Activated naive CD4-positive, alpha-beta T cell treated with anti-CD3 and anti-CD28 coated beads for 36 hours (primary cell): ENCODE results near the gene PIGU. TPM values are rescaled to one million over a fixed set of nuclear protein-coding genes. Genes with fewer than 3 reads are reported as not detected.

Experiments used
- CTCF ChIA-PET: fragments of 350-600 bp; sonication (Branson Sonifier 250); formaldehyde crosslinking; loops from one replicate; lab custom pipeline; 2021; ENCODE audit warnings: antibody characterized with exemption; lab: Charles Lee
- DNase-seq: peaks from one replicate; pipeline ENCODE4 v3.0.0-alpha.2; 2020
- H3K27ac Mint-ChIP-seq: one replicate; pipeline ENCODE4 v1.8.0; 2021; ENCODE audit warnings: mild to moderate bottlenecking, mixed read lengths
- H3K27me3 Mint-ChIP-seq: one replicate; pipeline ENCODE4 v1.8.0; 2021; ENCODE audit warnings: low read depth, mixed read lengths
- H3K36me3 Mint-ChIP-seq: one replicate; pipeline ENCODE4 v1.8.0; 2021; ENCODE audit warnings: low read depth, mixed read lengths
- H3K4me1 Mint-ChIP-seq: one replicate; pipeline ENCODE4 v1.8.0; 2021; ENCODE audit warnings: low read depth, mixed read lengths
- H3K4me3 Mint-ChIP-seq: one replicate; pipeline ENCODE4 v1.8.0; 2021; ENCODE audit warnings: mild to moderate bottlenecking, moderate library complexity, mixed read lengths
- H3K9me3 Mint-ChIP-seq: one replicate; pipeline ENCODE4 v1.8.0; 2021; ENCODE audit warnings: mixed read lengths
- intact Hi-C: fragments of 100-400 bp; cut with micrococcal nuclease; formaldehyde crosslinking; loops from one replicate; pipeline ENCODE4 v1.15.1; 2023
- total RNA-seq, 2 experiments: library from RNA; stranded (reverse); gene quantifications; one replicate each; pipeline ENCODE4 v1.2.3, GENCODE V29; 2021

PIGU gene
- total RNA-seq, 2 experiments from 2014 or later, result 18.8 to 18.9 TPM

DNA sequence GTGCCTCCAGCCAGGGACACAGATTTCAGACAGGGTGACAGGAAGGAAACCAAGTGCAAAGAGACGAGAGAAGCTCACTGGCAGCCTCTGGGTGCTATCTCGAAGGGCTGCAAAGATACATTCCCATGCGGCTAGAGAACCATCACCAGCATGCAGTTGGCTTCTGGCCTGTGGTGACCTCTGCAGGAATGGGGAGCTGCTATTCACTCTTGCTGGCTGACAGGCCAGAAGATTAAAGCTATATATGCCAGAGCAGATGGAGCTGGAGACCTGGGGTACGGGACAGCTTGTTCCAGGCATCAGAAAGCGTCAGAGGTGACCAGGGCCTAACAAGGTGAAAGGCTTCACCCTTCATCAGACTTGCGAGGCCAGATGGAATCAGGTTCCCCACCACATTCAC is 98.4 kb downstream of the PIGU start:
- intact Hi-C loops, result no loop called here
- no peak overlapping the region for H3K4me3 Mint-ChIP-seq
- CTCF ChIA-PET, result interaction anchor here (1.5 kb wide), 1 partner anchor 266 kb away, joined by 4 read pairs; no protein-coding TSS in a partner anchor
- no peak for DNase-seq
- no peaks in the 10 kb centered on the region for H3K9me3 Mint-ChIP-seq
- peaks cover 24% of the 10 kb centered on the region for H3K4me1 Mint-ChIP-seq
- H3K27ac Mint-ChIP-seq, result no peak overlapping the region
- peaks cover 14% of the 10 kb centered on the region for H3K36me3 Mint-ChIP-seq
- no peaks in the 10 kb centered on the region for H3K27me3 Mint-ChIP-seq

DNA sequence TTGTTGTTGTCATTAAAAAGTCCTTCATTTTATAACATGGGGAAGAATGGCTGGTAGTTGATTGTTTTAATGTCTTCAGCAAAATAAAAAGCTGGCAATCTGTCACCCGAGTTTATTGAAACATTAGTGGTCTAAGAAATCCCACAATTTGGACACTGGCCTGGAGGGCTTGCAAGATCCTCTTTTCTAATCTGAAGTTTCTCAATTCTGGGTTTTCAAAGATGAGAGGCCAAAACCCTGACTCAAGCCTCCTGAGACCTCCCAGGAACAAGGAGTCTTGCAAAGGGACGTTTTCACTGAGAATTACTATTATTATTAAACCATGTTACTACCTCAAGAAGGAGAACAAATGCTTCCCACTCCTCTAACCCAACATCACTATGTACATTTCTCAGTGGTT is 98.9 kb downstream of the PIGU start:
- intact Hi-C loops, result no loop called here
- CTCF ChIA-PET, result interaction anchor here (1.5 kb wide), 1 partner anchor 265 kb away, joined by 4 read pairs; no protein-coding TSS in a partner anchor

DNA sequence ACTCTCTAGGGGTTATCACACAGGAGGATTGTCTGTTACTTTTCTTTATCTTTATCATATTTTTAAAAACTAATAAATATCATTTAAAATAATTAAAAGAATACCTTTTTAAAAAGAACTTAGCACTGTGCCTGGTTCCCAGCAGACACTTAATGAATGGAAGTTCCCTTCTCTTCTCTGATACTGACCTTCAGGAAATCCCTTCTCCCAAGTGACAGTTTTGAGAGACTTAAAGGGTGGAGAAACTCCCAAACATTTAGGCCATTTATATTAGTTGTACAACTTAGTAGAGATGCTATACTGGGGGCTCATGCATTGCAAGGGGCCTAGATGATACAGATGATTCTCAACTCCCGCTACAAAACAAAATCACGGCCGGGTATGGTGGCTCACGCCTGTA is 99.8 kb downstream of the PIGU start:
- Mint-ChIP-seq H3K9me3 (no peaks in the 10 kb centered on the region), H3K4me1 (peaks cover 19% of the 10 kb centered on the region), H3K36me3 (peaks cover 14% of the 10 kb centered on the region), H3K27ac (no peak overlapping the region), H3K4me3 (no peak overlapping the region), H3K27me3 (no peaks in the 10 kb centered on the region)
- no peak for DNase-seq
- CTCF ChIA-PET, result no interaction called here
- intact Hi-C loops, result no loop called here

More for the DNA sequence above, 98.9 kb downstream of the PIGU start:
- no peaks in the 10 kb centered on the region for H3K9me3 Mint-ChIP-seq
- peaks cover 24% of the 10 kb centered on the region for H3K4me1 Mint-ChIP-seq
- H3K27ac Mint-ChIP-seq, result no peak overlapping the region
- H3K4me3 Mint-ChIP-seq, result no peak overlapping the region
- H3K36me3 Mint-ChIP-seq, result peaks cover 14% of the 10 kb centered on the region
- H3K27me3 Mint-ChIP-seq, result no peaks in the 10 kb centered on the region
- no peak for DNase-seq

DNA sequence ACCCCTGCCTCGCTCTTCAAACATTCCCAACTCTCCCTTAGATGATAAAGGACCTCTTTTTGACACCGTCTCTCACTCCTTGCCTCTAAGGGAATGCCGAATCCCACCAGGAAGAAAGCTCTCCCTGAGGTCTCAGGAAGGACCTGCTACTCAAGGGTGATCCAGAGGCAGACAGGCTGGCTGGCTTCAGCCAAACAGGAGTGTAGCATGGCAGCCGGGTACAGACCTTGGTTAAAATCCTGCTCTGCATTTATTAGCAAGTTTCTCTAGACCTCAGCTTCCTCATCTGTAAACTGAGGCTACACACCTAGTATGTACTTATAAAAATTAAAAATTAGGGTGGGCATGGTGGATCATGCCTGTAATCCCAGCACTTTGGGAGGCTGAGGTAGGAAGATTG is 101.1 kb downstream of the PIGU start:
- H3K27ac Mint-ChIP-seq, result no peak overlapping the region
- no peak overlapping the region for H3K4me3 Mint-ChIP-seq
- no peak for DNase-seq
- intact Hi-C loops, result no loop called here
- no peaks in the 10 kb centered on the region for H3K9me3 Mint-ChIP-seq
- H3K27me3 Mint-ChIP-seq, result no peaks in the 10 kb centered on the region
- CTCF ChIA-PET, result no interaction called here
- peaks cover 15% of the 10 kb centered on the region for H3K4me1 Mint-ChIP-seq
- H3K36me3 Mint-ChIP-seq, result peaks cover 15% of the 10 kb centered on the region

DNA sequence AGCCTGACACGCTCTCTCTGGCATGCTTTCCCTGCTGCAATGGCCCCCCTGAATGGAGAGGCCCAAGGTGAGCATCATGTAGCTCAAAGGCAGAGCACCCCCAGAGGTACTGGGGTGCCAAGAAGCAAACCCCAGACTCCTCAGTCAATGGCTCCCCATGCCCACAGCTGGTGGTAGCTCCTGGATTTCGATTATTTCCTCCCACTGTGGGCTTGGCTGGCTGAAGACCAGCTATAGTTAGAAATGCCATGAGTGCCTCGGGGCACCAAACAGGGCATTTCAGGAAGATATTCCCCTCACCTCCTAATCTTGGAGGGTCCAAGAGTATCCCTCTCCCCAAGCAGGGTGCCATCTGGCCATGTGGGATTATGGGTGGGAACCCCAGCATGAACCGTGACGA is 101.6 kb downstream of the PIGU start:
- Mint-ChIP-seq H3K36me3 (peaks cover 12% of the 10 kb centered on the region), H3K27ac (no peak overlapping the region), H3K9me3 (no peaks in the 10 kb centered on the region), H3K27me3 (no peaks in the 10 kb centered on the region), H3K4me1 (peaks cover 10% of the 10 kb centered on the region), H3K4me3 (no peak overlapping the region)
- intact Hi-C loops, result no loop called here
- CTCF ChIA-PET, result no interaction called here
- no peak for DNase-seq

DNA sequence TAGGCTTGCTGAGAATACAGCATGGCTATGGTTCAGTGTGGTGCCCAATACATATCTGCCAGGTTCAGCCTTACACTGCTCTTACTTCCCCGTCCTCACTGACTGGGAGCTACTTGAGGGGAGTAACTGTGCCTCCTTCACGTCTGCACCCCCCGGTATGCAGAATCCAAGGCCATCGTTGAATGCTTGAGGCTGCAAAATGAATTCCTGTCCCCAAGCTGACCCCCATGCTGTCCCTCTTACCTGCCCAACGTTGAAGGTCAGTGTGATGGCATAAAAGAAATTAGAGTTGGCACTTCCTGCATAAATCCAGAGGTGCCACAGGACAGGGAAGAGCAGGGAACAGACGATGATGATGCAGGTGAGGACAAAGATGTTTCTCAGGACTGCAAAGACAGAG is 102.0 kb downstream of the PIGU start:
- H3K4me3 Mint-ChIP-seq, result no peak overlapping the region
- H3K36me3 Mint-ChIP-seq, result peaks cover 9% of the 10 kb centered on the region
- no peaks in the 10 kb centered on the region for H3K27me3 Mint-ChIP-seq
- CTCF ChIA-PET, result no interaction called here
- peaks cover 8% of the 10 kb centered on the region for H3K4me1 Mint-ChIP-seq
- H3K27ac Mint-ChIP-seq, result no peak overlapping the region
- H3K9me3 Mint-ChIP-seq, result no peaks in the 10 kb centered on the region
- intact Hi-C loops, result no loop called here
- no peak for DNase-seq

DNA sequence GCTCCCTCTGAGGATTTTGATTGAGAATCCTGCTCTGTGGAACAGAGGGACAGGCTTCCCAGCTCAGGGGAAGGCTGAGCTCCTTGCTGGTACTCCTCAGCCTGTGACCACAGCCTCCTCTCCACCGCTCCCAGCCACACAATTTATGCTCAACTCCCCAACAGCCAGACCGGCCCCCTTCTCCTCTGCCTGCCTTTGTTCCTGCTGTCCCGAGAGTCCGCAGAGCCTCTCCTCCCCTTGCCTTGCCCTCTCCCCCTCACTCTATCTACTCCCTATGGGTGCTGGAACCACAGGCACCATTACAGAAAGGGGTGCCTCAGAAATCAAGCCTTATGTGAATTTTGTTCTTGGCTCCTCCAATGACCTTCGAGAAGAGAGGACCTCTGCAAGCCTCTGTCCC is 102.5 kb downstream of the PIGU start:
- H3K36me3 Mint-ChIP-seq, result peaks cover 6% of the 10 kb centered on the region
- no peaks in the 10 kb centered on the region for H3K27me3 Mint-ChIP-seq
- intact Hi-C loops, result no loop called here
- H3K4me1 Mint-ChIP-seq, result peaks cover 8% of the 10 kb centered on the region
- no peaks in the 10 kb centered on the region for H3K9me3 Mint-ChIP-seq
- DNase-seq, result no peak
- H3K27ac Mint-ChIP-seq, result no peak overlapping the region
- CTCF ChIA-PET, result no interaction called here
- no peak overlapping the region for H3K4me3 Mint-ChIP-seq

DNA sequence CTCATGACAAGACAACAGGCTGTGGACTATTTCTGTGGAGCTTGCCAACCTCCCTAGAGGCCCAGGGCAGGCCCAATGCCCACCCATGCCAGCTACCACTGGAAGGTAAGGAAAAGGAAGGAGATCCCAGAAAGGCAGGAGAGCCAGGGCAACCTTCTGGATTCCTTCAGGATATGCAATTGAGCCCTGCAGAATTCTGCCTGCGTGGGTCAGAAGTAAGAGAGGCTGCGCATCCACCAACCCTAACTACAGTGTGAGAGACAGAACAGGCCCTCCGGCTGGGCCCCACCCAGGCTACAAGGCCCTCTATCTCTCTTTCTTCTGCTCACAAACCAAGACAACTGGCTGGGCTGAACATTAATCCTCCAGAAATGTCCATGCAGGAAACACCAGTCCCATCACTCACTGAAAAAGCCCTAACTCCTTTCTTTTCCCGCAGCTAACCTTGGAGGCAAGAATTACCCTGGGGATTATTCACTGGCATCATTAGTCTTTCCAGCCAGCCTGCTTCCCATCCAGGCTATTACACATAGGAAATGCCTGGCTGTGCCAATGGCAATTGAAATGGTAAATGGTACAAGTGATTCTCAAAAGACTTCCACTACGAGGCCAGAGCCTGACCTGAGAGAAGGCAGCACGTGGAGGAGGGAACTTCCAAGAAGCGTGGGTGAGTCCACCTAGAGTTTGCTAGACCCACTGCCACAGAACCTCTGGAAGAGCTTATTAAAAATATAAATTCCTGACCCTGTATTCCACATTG is 103.2 kb downstream of the PIGU start:
- Mint-ChIP-seq H3K9me3 (no peaks in the 10 kb centered on the region), H3K4me3 (no peak overlapping the region), H3K4me1 (peaks cover 8% of the 10 kb centered on the region), H3K36me3 (peaks cover 6% of the 10 kb centered on the region), H3K27me3 (no peaks in the 10 kb centered on the region), H3K27ac (no peak overlapping the region)
- no peak for DNase-seq
- intact Hi-C loops, result no loop called here
- CTCF ChIA-PET, result no interaction called here

DNA sequence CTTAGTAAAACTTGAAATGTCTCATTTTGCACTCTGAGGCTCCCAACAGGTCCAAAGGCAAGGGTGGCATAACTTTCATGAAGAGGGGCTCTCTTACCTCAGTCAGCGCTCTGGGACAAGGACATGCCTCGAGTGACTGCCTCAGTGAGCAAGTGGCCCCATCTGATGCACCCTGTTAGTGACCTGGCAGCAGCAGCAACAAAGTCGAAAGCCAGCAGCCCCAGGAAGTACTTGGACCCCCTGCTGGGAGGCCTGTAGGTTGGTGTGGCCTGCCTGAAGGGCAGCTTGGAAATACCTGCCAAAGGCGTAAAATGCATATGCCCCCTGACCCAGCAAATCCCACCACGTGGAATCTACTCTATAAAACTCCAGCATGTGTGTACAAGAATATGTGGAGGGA is 105.1 kb downstream of the PIGU start:
- Mint-ChIP-seq H3K27me3 (no peaks in the 10 kb centered on the region), H3K36me3 (peaks cover 6% of the 10 kb centered on the region), H3K27ac (no peak overlapping the region), H3K4me3 (no peak overlapping the region), H3K9me3 (no peaks in the 10 kb centered on the region), H3K4me1 (peaks cover 8% of the 10 kb centered on the region)
- DNase-seq, result no peak
- intact Hi-C loops, result no loop called here
- CTCF ChIA-PET, result interaction anchor here (0.6 kb wide), 1 partner anchor 391 kb away, joined by 3 read pairs; no protein-coding TSS in a partner anchor

DNA sequence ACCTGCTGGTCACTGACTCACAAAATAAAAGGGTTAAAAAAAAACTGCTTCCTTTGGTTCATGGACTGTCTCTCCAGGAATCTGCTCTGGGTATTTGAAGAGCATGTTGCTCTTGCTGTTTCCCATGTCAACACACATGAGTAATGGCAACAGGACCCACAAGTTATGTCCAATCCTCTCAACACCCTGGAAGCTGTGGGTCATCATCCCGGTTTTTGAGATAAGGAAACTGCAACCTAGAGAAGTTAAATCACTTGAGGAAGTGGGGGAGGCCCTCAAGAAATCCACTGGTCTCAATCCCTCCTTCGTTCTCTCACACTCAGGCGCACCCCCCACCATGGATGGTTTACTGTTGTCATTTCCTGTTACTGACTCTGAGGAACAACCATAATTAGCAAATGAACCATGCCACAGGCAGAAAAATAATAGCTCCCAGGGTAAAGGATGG is 106.0 kb downstream of the PIGU start:
- intact Hi-C loops, result no loop called here
- CTCF ChIA-PET, result interaction anchor here (1.2 kb wide), 1 partner anchor 258 kb away, joined by 4 read pairs; no protein-coding TSS in a partner anchor
- Mint-ChIP-seq H3K9me3 (no peaks in the 10 kb centered on the region), H3K36me3 (peaks cover 6% of the 10 kb centered on the region), H3K27me3 (no peaks in the 10 kb centered on the region), H3K27ac (peak overlapping the region; percentile 68), H3K4me3 (no peak overlapping the region), H3K4me1 (peaks cover 8% of the 10 kb centered on the region)
- no peak for DNase-seq

DNA sequence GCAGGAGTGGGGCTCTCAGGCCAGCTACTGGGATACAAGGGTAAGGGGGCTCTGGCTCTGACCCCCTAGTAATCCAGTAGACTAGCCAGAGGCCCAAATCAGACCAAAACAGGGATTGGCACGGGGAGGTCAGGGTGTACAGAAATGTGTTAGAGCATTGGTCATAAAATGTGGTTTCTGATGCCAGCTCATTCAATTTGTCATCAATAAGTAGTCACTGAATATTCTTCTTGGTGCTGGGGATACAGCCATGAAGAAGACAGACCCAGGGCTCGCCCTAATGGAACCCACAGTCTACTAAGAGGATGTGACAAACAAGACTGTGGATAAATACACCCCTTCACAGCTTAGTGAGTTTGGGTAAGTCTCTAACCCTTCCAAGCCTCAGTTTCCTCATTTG is 107.3 kb downstream of the PIGU start:
- Mint-ChIP-seq H3K4me3 (no peak overlapping the region), H3K4me1 (peaks cover 8% of the 10 kb centered on the region), H3K27ac (no peak overlapping the region), H3K36me3 (peaks cover 6% of the 10 kb centered on the region), H3K9me3 (no peaks in the 10 kb centered on the region), H3K27me3 (no peaks in the 10 kb centered on the region)
- DNase-seq, result no peak
- intact Hi-C loops, result no loop called here
- CTCF ChIA-PET, result interaction anchor here (1.4 kb wide), 1 partner anchor 200 kb away, joined by 3 read pairs; no protein-coding TSS in a partner anchor

DNA sequence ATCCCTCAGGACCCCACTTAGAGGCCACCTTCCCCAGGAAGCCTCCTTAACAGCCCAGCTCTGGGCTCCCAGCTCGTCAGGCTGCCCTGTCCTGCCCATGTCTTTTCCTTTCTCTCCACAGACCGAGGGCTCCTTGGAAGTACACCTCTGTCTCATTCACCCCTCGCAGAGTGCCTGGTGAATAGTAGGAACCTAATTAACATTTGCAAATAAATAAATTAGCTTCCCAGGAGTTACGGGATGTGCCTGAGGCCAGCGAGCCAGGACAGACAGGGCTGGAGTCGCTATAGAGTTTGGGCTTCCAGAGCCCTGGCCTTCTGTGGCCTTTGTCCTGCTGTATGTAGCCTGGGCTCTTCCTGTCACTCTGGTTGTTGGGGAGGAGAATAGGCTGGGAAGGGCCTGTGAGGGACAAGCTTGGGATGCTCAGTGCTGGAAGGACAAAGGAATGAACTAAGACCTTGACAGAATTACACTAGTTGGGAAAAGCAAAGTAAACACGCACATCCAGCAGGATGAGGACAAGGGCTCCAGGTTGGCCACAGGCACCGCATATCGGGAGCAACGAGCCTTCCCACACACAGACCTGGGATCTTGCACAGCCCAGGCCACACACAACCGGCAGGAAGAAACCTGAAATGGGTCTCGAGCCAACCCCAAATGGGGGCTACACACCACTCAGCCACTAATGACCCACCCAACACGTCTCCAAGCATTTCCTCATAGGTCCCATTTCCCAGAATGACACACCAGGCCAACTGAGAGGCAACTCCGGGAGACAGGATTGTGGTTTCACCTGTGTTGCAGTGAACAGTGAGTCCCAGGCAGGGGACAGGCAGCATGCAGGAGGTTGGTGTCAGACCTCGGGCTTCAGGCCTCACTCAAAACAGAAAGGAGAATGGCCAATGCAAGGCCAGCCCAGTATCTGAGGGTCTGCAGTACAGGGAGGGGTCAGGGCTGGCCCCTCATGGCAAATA is 108.7 kb downstream of the PIGU start:
- H3K27me3 Mint-ChIP-seq, result no peaks in the 10 kb centered on the region
- peaks cover 6% of the 10 kb centered on the region for H3K36me3 Mint-ChIP-seq
- intact Hi-C loops, result no loop called here
- no peak for DNase-seq
- H3K4me1 Mint-ChIP-seq, result peaks cover 8% of the 10 kb centered on the region
- no peak overlapping the region for H3K4me3 Mint-ChIP-seq
- H3K27ac Mint-ChIP-seq, result no peak overlapping the region
- CTCF ChIA-PET, result interaction anchor here (1.2 to 1.4 kb wide), 2 partner anchors 28 to 202 kb away, joined by 3 read pairs; no protein-coding TSS in a partner anchor
- H3K9me3 Mint-ChIP-seq, result no peaks in the 10 kb centered on the region
